CD4-positive, alpha-beta T cell treated with Interferon gamma for 1 hour (primary cell): ENCODE data around the gene SLC51B.
"Not testable (repeated sequence)": the region's sequence is repeated elsewhere in the genome, so short reads cannot be mapped to it uniquely, and the experiment has no call there.

ENCODE experiments used
- DNase-seq: peaks from one replicate; pipeline ENCODE4 v3.0.0-alpha.2; 2020

Gene SLC51B

GRCh38 chr15:65067317-65067644 is 22.1 kb downstream of the SLC51B start:
- DNase-seq, result no peak

- no peak for DNase-seq
Observed at GRCh38 chr15:65067645-65068402, 22.6 kb downstream of the SLC51B start, which contains the start of gene RASL12. Gene RASL12 (minus strand): TSS chr15:65067991. CDS start chr15:65067835, 156 bp downstream.

- no peak for DNase-seq
Observed at GRCh38 chr15:65068403-65068788, 23.2 kb downstream of the SLC51B start.

GRCh38 chr15:65069179-65069578 is 24.0 kb downstream of the SLC51B start:
- no peak for DNase-seq

GRCh38 chr15:65069779-65070546 is 24.8 kb downstream of the SLC51B start:
- DNase-seq, result no peak

GRCh38 chr15:65071381-65071811 is 26.2 kb downstream of the SLC51B start:
- DNase-seq, result no peak

GRCh38 chr15:65072027-65072426 is 26.8 kb downstream of the SLC51B start:
- no peak for DNase-seq

- no peak for DNase-seq
Observed at GRCh38 chr15:65072617-65073016, 27.4 kb downstream of the SLC51B start.

- DNase-seq, result not testable (repeated sequence)
Observed at GRCh38 chr15:65074946-65075345, 29.8 kb downstream of the SLC51B start.

GRCh38 chr15:65075607-65076395 is 30.6 kb downstream of the SLC51B start:
- not testable (repeated sequence) for DNase-seq

GRCh38 chr15:65076486-65077290 is 31.5 kb downstream of the SLC51B start, which contains the start of gene KBTBD13:
Gene KBTBD13 (plus strand): TSS chr15:65076746. CDS start chr15:65076816, 70 bp downstream.
- DNase-seq, result no peak

GRCh38 chr15:65077291-65077980 is 32.2 kb downstream of the SLC51B start:
- no peak for DNase-seq

GRCh38 chr15:65077981-65078352 is 32.8 kb downstream of the SLC51B start:
- DNase-seq, result peak; percentile 15

GRCh38 chr15:65079580-65079979 is 34.4 kb downstream of the SLC51B start:
- DNase-seq, result no peak

- no peak for DNase-seq
Observed at GRCh38 chr15:65081270-65081669, 36.1 kb downstream of the SLC51B start.

- no peak for DNase-seq
Observed at GRCh38 chr15:65081758-65082157, 36.6 kb downstream of the SLC51B start.

- DNase-seq, result no peak
Observed at GRCh38 chr15:65082303-65082953, 37.2 kb downstream of the SLC51B start.

- no peak for DNase-seq
Observed at GRCh38 chr15:65083262-65083701, 38.1 kb downstream of the SLC51B start.

- no peak for DNase-seq
Observed at GRCh38 chr15:65084500-65085206, 39.5 kb downstream of the SLC51B start.

- no peak for DNase-seq
Observed at GRCh38 chr15:65085207-65085753, 40.1 kb downstream of the SLC51B start.
